HEK293 (cell line): ENCODE data around the gene MVB12A.

Experiments
- CTCF ChIA-PET: fragments of 350-600 bp; formaldehyde crosslinking; extraction: SDS; loops from one replicate; lab custom pipeline; 2021; ENCODE audit warnings: antibody characterized with exemption; lab: Yijun Ruan, JAX
- POLR2A ChIA-PET: fragments of 300-600 bp; formaldehyde crosslinking; extraction: SDS; loops from one replicate; lab custom pipeline; 2020; ENCODE audit warnings: antibody characterized with exemption, inconsistent platforms; lab: Yijun Ruan, JAX
- H3K27ac ChIP-seq: fragments of 200-500 bp; sonication (Bioruptor generic); 2 replicates; pipeline ENCODE4 v1.5.1; 2014; ENCODE audit warnings: low read depth, low read length, control low read depth, inconsistent platforms; ENCODE audit errors: extremely low read depth
- H3K36me3 ChIP-seq, 2 experiments: fragments of 200-500 bp in 1 of 2; sonication (Bioruptor generic) in 1 of 2; 1 replicate in 1 of 2; 2 replicates in 1 of 2; pipeline ENCODE4 v1.5.1; 2014 to 2017; ENCODE audit warnings: inconsistent platforms in 2 of 2, low read length in 2 of 2; ENCODE audit not compliant: control insufficient read depth in 2 of 2, insufficient read depth in 1 of 2
- H3K4me1 ChIP-seq: fragments of 200-500 bp; sonication (Bioruptor generic); 2 replicates; pipeline ENCODE4 v1.5.1; 2014; ENCODE audit warnings: mild to moderate bottlenecking, low read length, inconsistent platforms; ENCODE audit not compliant: control insufficient read depth, insufficient read depth
- H3K4me3 ChIP-seq: 2 replicates; pipeline ENCODE4 v1.5.1; 2011; ENCODE audit warnings: low read depth, mild to moderate bottlenecking, control low read depth, low read length, moderate library complexity
- H3K9me3 ChIP-seq: fragments of 200-500 bp; sonication (Bioruptor generic); 2 replicates; pipeline ENCODE4 v1.5.1; 2014; ENCODE audit warnings: low read depth, low read length, inconsistent platforms; ENCODE audit not compliant: control insufficient read depth, insufficient read depth
- BCL11B ChIP-seq: fragments of 450-650 bp; formaldehyde crosslinking; IDR thresholded peaks from 2 replicates; pipeline ENCODE4 v1.5.1; 2016; ENCODE audit warnings: low read depth, missing biosample characterization, missing genetic modification characterization
- FEZF1 ChIP-seq: fragments of 450-650 bp; formaldehyde crosslinking; IDR thresholded peaks from 2 replicates; pipeline ENCODE4 v1.5.1; 2016; ENCODE audit warnings: missing biosample characterization, missing genetic modification characterization
- HIC1 ChIP-seq: fragments of 450-650 bp; formaldehyde crosslinking; IDR thresholded peaks from 2 replicates; pipeline ENCODE4 v1.5.1; 2016; ENCODE audit warnings: missing biosample characterization, missing genetic modification characterization
- PRDM10 ChIP-seq: fragments of 450-650 bp; formaldehyde crosslinking; IDR thresholded peaks from 2 replicates; pipeline ENCODE4 v1.5.1; 2016; ENCODE audit warnings: missing biosample characterization, missing genetic modification characterization
- YY2 ChIP-seq: fragments of 450-650 bp; formaldehyde crosslinking; IDR thresholded peaks from 2 replicates; pipeline ENCODE4 v1.5.1; 2016; ENCODE audit warnings: missing biosample characterization, missing genetic modification characterization
- ZBTB20 ChIP-seq: fragments of 450-650 bp; formaldehyde crosslinking; IDR thresholded peaks from 2 replicates; pipeline ENCODE4 v1.5.1; 2016; ENCODE audit warnings: missing biosample characterization, missing genetic modification characterization
- ZEB2 ChIP-seq: fragments of 450-650 bp; formaldehyde crosslinking; IDR thresholded peaks from 2 replicates; pipeline ENCODE4 v1.5.1; 2016; ENCODE audit warnings: missing biosample characterization, missing genetic modification characterization
- ZIC2 ChIP-seq: fragments of 450-650 bp; formaldehyde crosslinking; IDR thresholded peaks from 2 replicates; pipeline ENCODE4 v1.5.1; 2016; ENCODE audit warnings: missing biosample characterization, missing genetic modification characterization
- ZNF121 ChIP-seq: fragments of 450-650 bp; formaldehyde crosslinking; IDR thresholded peaks from 2 replicates; pipeline ENCODE4 v1.5.1; 2016; ENCODE audit warnings: missing biosample characterization, missing genetic modification characterization
- ZNF157 ChIP-seq: fragments of 450-650 bp; formaldehyde crosslinking; IDR thresholded peaks from 2 replicates; pipeline ENCODE4 v1.5.1; 2016; ENCODE audit warnings: missing biosample characterization, missing genetic modification characterization
- ZNF404 ChIP-seq: fragments of 450-650 bp; formaldehyde crosslinking; IDR thresholded peaks from 2 replicates; pipeline ENCODE4 v1.5.1; 2017; ENCODE audit warnings: missing biosample characterization, missing genetic modification characterization
- ZNF48 ChIP-seq: fragments of 450-650 bp; formaldehyde crosslinking; IDR thresholded peaks from 2 replicates; pipeline ENCODE4 v1.5.1; 2016; ENCODE audit warnings: missing biosample characterization, missing genetic modification characterization
- ZNF639 ChIP-seq: fragments of 450-650 bp; formaldehyde crosslinking; IDR thresholded peaks from 2 replicates; pipeline ENCODE4 v1.5.1; 2016; ENCODE audit warnings: missing biosample characterization, missing genetic modification characterization
- ZNF837 ChIP-seq: fragments of 450-650 bp; formaldehyde crosslinking; IDR thresholded peaks from 2 replicates; pipeline ENCODE4 v1.5.1; 2016; ENCODE audit warnings: missing biosample characterization, missing genetic modification characterization

Gene MVB12A

GRCh38 chr19:17429641-17430113, 9.8 kb downstream of the MVB12A start (continued):
- TF ChIP-seq FEZF1 (no peak), HIC1 (tag by site-specific recombination) (no peak), ZNF837 (tag by site-specific recombination) (no peak), ZNF48 (tag by site-specific recombination) (no peak), ZNF157 (tag by site-specific recombination) (no peak), PRDM10 (no peak)

GRCh38 chr19:17431417-17431816, 11.6 kb downstream of the MVB12A start:
- Histone ChIP-seq H3K36me3 (peaks cover 0 to 7% of the 10 kb centered on the region in 2 experiments; a peak in 2 of 3 replicates), H3K27ac (no peak overlapping the region), H3K4me1 (no peaks in the 10 kb centered on the region), H3K9me3 (no peaks in the 10 kb centered on the region), H3K4me3 (no peak overlapping the region)
- TF ChIP-seq ZIC2 (tag by site-specific recombination) = no peak
- TF ChIP-seq YY2 (tag by site-specific recombination) = no peak
- TF ChIP-seq ZNF121 (tag by site-specific recombination) = peak; percentile 89
- no peak for TF ChIP-seq ZNF404 (tag by site-specific recombination)
- TF ChIP-seq ZBTB20 = no peak
- CTCF ChIA-PET = interaction anchor here (0.7 kb wide), 1 partner anchor 36 kb away, joined by 3 read pairs; no protein-coding TSS in a partner anchor
- POLR2A ChIA-PET = no interaction called here

- POLR2A ChIA-PET = no interaction called here
- TF ChIP-seq ZEB2 (tag by site-specific recombination) = no peak
- no peak for TF ChIP-seq PRDM10
- no peak for TF ChIP-seq ZNF639
- TF ChIP-seq BCL11B = no peak
- TF ChIP-seq, all 188 proteins: peak for 0
- no peak overlapping the region for H3K4me3 ChIP-seq
- CTCF ChIA-PET = no interaction called here
- H3K9me3 ChIP-seq = no peaks in the 10 kb centered on the region
- H3K36me3 ChIP-seq = peaks cover 0 to 8% of the 10 kb centered on the region in 2 experiments; a peak in 2 of 3 replicates
- H3K4me1 ChIP-seq = no peaks in the 10 kb centered on the region
- no peak overlapping the region for H3K27ac ChIP-seq
Measured at GRCh38 chr19:17435218-17435617, 15.4 kb downstream of the MVB12A start.
